ENCODE data around the gene SHMT1.

The SHMT1 gene

GRCh38 chr17:18291718-18292540 is 71.4 kb downstream of the SHMT1 start:
- no peak for DNase-seq (ENCODE audit: low read depth, low spot score)

DNA sequence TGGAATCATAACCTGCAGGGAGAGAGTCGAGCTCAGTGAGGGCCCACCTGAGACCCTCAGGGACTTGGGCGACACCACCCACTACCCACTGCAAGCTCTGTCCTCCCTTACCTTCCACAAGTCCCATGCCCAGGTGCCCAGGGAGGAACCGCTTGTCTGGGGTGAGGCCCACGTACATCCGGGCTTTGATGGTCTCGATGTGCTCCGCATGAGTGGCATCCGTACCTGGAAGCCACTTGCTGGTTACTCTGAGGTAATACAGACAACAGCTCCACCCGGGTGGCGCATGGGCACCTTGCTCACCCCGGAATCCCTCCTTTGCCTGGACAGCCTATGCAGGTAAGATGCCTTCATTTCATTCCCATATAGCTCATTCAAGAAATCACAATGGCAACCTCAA is 78.1 kb downstream of the SHMT1 start:
- DNase-seq (ENCODE audit: low read depth, low spot score), result no peak

DNA sequence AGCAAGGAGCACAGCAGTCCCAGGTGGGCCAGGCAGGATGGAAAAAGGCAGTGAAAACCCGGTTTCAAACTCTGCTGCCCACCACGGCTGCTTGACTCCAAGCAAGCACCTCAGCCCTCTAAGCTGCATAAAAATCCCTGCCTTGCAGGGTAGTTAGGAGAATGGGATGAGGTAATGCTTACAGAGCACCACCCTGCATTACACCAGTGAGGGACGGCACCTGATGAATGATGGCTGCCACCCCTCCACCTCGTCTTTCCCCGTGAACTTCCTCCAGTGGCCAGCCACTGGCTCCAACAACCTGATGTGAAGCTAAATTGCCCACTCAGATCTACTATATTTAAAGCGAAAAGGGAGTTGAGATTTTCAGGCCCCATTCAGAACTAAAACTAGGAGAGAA is 81.6 kb downstream of the SHMT1 start:
- DNase-seq (ENCODE audit: low read depth, low spot score), result no peak

- no peak for DNase-seq (ENCODE audit: low read depth, low spot score)
These were observed 82.5 kb downstream of the SHMT1 start for GRCh38 chr17:18280766-18281371.

GRCh38 chr17:18280249-18280648 is 83.1 kb downstream of the SHMT1 start:
- no peak for DNase-seq (ENCODE audit: low read depth, low spot score)

DNA sequence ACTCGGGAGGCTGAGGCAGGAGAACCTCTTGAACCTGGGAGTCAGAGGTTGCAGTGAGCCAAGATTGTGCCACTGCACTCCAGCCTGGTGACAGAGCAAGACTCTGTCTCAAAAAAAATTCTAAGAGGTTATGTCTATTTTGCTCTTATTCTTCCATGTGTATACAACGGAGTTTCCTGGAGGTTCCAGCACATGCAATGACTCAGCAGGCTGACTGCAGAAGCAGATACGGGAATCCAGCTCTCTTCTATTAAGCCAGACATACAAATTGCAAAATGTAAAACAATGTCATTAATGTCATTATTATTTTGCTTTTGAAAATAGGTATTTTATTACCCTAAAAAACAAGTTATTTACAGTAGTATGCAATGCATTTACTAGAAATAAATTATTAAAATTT is 84.5 kb downstream of the SHMT1 start:
- DNase-seq (ENCODE audit: low read depth, low spot score), result no peak
